ENCODE measurements around the gene PHF21A.

- TF ChIP-seq, protein P1, sequence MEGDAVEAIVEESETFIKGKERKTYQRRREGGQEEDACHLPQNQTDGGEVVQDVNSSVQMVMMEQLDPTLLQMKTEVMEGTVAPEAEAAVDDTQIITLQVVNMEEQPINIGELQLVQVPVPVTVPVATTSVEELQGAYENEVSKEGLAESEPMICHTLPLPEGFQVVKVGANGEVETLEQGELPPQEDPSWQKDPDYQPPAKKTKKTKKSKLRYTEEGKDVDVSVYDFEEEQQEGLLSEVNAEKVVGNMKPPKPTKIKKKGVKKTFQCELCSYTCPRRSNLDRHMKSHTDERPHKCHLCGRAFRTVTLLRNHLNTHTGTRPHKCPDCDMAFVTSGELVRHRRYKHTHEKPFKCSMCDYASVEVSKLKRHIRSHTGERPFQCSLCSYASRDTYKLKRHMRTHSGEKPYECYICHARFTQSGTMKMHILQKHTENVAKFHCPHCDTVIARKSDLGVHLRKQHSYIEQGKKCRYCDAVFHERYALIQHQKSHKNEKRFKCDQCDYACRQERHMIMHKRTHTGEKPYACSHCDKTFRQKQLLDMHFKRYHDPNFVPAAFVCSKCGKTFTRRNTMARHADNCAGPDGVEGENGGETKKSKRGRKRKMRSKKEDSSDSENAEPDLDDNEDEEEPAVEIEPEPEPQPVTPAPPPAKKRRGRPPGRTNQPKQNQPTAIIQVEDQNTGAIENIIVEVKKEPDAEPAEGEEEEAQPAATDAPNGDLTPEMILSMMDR (IDR thresholded peaks at IDR 0.05): no peak
- TF ChIP-seq POLR2A (IDR thresholded peaks at IDR 0.05): no peak
These were observed 224.8 kb downstream of the PHF21A start for GRCh38 chr11:45896422-45896984.
